HG03378 (cell line): Measurements from ENCODE around the gene RINL.
"Not testable (repeated sequence)": the region's sequence is repeated elsewhere in the genome, so short reads cannot be mapped to it uniquely, and the experiment has no call there.

Experiments
- ATAC-seq: cut with Tn5 transposase; IDR thresholded peaks from one replicate; pipeline ENCODE4 v1.9.1; 2021; ENCODE audit warnings: mild to moderate bottlenecking, moderate library complexity; ENCODE audit not compliant: unreplicated experiment

RINL gene

GRCh38 chr19:38905620-38906019, 27.5 kb upstream of the RINL start:
- ATAC-seq, result no peak

GRCh38 chr19:38904581-38905539, 26.8 kb upstream of the RINL start:
- ATAC-seq, result no peak

- no peak for ATAC-seq
Measured at GRCh38 chr19:38901683-38902082, 23.6 kb upstream of the RINL start.

- no peak for ATAC-seq
Measured at GRCh38 chr19:38900743-38901190, 22.7 kb upstream of the RINL start.

- ATAC-seq, result no peak
Measured at GRCh38 chr19:38900202-38900629, 22.1 kb upstream of the RINL start.

GRCh38 chr19:38899447-38900201, 21.5 kb upstream of the RINL start, which contains the start of the genes NFKBIB and SIRT2:
Gene NFKBIB, plus strand, starts transcription at chr19:38899969. Its CDS starts 64 bp downstream, at chr19:38900033.
Gene SIRT2, minus strand, starts transcription at chr19:38899618. Its CDS starts 97 bp downstream, at chr19:38899521.
- ATAC-seq, result peak; percentile 92

GRCh38 chr19:38898788-38899446, 20.8 kb upstream of the RINL start:
- no peak for ATAC-seq

- ATAC-seq, result no peak
Measured at GRCh38 chr19:38894968-38895367, 16.9 kb upstream of the RINL start.

- ATAC-seq, result no peak
Measured at GRCh38 chr19:38893341-38893771, 15.3 kb upstream of the RINL start.

- no peak for ATAC-seq
Measured at GRCh38 chr19:38892841-38893240, 14.8 kb upstream of the RINL start.

- no peak for ATAC-seq
Measured at GRCh38 chr19:38891771-38892170, 13.7 kb upstream of the RINL start.

GRCh38 chr19:38890686-38891085, 12.6 kb upstream of the RINL start:
- ATAC-seq, result no peak

GRCh38 chr19:38889803-38890202, 11.7 kb upstream of the RINL start:
- ATAC-seq, result no peak

GRCh38 chr19:38888876-38889275, 10.8 kb upstream of the RINL start:
- no peak for ATAC-seq

- not testable (repeated sequence) for ATAC-seq
Measured at GRCh38 chr19:38884691-38885090, 6.6 kb upstream of the RINL start.

- ATAC-seq, result no peak
Measured at GRCh38 chr19:38883286-38883685, 5.2 kb upstream of the RINL start.

- ATAC-seq, result no peak
Measured at GRCh38 chr19:38880882-38881609, 3.0 kb upstream of the RINL start.

GRCh38 chr19:38880076-38880881, 2.2 kb upstream of the RINL start:
- ATAC-seq, result no peak

GRCh38 chr19:38879400-38879751, 1.3 kb upstream of the RINL start:
- no peak for ATAC-seq
